Testis (tissue), 2 donors: ENCODE measurements around the gene PTH2R.

Experiments used
- POLR2A ChIP-seq: fragments of 450-650 bp; IDR thresholded peaks from one replicate; pipeline ENCODE4 v1.6.1; 2017; ENCODE audit warnings: antibody characterized with exemption, mild to moderate bottlenecking, moderate library complexity
- TF ChIP-seq, protein P1 (sequence below), 3 experiments: fragments of 450-650 bp in 2 of 3; fragments of 200-600 bp in 1 of 3; sonication (generic) in 1 of 3; IDR thresholded peaks; one replicate each; pipeline ENCODE4 v1.5.1; 2016 to 2019; ENCODE audit warnings: antibody characterized with exemption in 3 of 3, mild to moderate bottlenecking in 2 of 3, moderate library complexity in 1 of 3

DNA sequence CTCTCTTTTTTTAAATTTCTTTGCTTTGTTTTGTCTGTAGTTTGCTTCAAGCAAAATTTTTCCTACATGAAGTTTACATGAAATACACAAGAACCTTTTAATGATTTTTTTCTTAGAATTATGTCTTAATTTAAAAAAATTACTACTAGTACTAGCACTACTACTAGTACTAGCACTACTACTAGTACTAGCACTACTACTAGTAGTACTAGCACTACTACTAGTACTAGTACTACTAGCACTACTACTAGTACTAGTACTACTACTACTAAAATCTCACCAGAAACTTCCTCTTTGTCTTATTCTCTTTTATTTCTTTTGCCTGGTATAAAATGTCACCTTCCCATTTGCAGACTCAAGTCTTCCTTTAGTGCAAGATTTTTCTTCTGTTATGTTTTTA lies 71.1 kb downstream of the PTH2R start:
- TF ChIP-seq, protein P1, sequence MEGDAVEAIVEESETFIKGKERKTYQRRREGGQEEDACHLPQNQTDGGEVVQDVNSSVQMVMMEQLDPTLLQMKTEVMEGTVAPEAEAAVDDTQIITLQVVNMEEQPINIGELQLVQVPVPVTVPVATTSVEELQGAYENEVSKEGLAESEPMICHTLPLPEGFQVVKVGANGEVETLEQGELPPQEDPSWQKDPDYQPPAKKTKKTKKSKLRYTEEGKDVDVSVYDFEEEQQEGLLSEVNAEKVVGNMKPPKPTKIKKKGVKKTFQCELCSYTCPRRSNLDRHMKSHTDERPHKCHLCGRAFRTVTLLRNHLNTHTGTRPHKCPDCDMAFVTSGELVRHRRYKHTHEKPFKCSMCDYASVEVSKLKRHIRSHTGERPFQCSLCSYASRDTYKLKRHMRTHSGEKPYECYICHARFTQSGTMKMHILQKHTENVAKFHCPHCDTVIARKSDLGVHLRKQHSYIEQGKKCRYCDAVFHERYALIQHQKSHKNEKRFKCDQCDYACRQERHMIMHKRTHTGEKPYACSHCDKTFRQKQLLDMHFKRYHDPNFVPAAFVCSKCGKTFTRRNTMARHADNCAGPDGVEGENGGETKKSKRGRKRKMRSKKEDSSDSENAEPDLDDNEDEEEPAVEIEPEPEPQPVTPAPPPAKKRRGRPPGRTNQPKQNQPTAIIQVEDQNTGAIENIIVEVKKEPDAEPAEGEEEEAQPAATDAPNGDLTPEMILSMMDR (IDR thresholded peaks at IDR 0.05), result no peak
- no peak for TF ChIP-seq POLR2A
